Vagina (tissue), 2 donors: ENCODE measurements around the gene POU2F3. TPM values are rescaled to one million over a fixed set of nuclear protein-coding genes. Genes with fewer than 3 reads are reported as not detected.

Experiments
- DNase-seq, 2 donors: peaks; one replicate each; pipeline ENCODE4 v3.0.0-alpha.2; 2017; ENCODE audit errors: extremely low spot score in 2 of 2
- H3K27ac ChIP-seq: fragments of 200-600 bp; sonication (generic); one replicate; pipeline ENCODE4 v1.5.1; 2019
- H3K27me3 ChIP-seq: fragments of 200-600 bp; sonication (generic); one replicate; pipeline ENCODE4 v1.5.1; 2019
- H3K36me3 ChIP-seq, 2 donors: fragments of 200-600 bp; sonication (generic); one replicate each; pipeline ENCODE4 v1.5.1; 2017 to 2019
- H3K4me1 ChIP-seq: fragments of 200-600 bp; sonication (generic); one replicate; pipeline ENCODE4 v1.5.1; 2019
- H3K4me3 ChIP-seq, 2 donors: fragments of 200-600 bp; sonication (generic); 1 replicate in 1 of 2; 2 replicates in 1 of 2; pipeline ENCODE4 v1.5.1; 2016 to 2019
- H3K9me3 ChIP-seq: fragments of 200-600 bp; sonication (generic); one replicate; pipeline ENCODE4 v1.5.1; 2019
- CTCF ChIP-seq, 3 experiments: fragments of 450-650 bp in 2 of 3; fragments of 200-600 bp in 1 of 3; sonication (generic) in 1 of 3; IDR thresholded peaks; one replicate each; pipeline ENCODE4 v1.5.1; 2017 to 2019; ENCODE audit warnings: antibody characterized with exemption in 3 of 3, mild to moderate bottlenecking in 2 of 3, moderate library complexity in 2 of 3
- POLR2A ChIP-seq, 2 donors: fragments of 450-650 bp; IDR thresholded peaks; one replicate each; pipeline ENCODE4 v1.6.1; 2017; ENCODE audit warnings: antibody characterized with exemption in 2 of 2, mild to moderate bottlenecking in 2 of 2, moderate library complexity in 2 of 2
- POLR2AphosphoS5 ChIP-seq, 2 donors: sonication (generic); formaldehyde crosslinking; IDR thresholded peaks; one replicate each; pipeline ENCODE4 v1.9.0; 2017; ENCODE audit warnings: antibody characterized with exemption in 2 of 2, mild to moderate bottlenecking in 2 of 2, low read depth in 1 of 2; ENCODE audit not compliant: insufficient read depth in 1 of 2
- intact Hi-C: fragments of 100-400 bp; cut with DNase I; formaldehyde crosslinking; loops from one replicate; pipeline ENCODE4 v1.15.1; 2023
- total RNA-seq: library from RNA; depleted of rRNA; stranded (reverse); fragments of >200 nt; gene quantifications from one replicate; pipeline ENCODE4 v1.2.3, GENCODE V29; 2016

Gene POU2F3
- total RNA-seq, 1 donor from 2014 or later = 2.7 TPM

GRCh38 chr11:120223793-120224192, 16.1 kb upstream of the POU2F3 start:
- H3K27ac ChIP-seq = peak overlapping the region; percentile 83
- H3K36me3 ChIP-seq = no peaks in the 10 kb centered on the region
- H3K9me3 ChIP-seq = no peaks in the 10 kb centered on the region
- no peak for DNase-seq
- no peak for TF ChIP-seq POLR2A (IDR thresholded peaks at IDR 0.05)
- no peak for TF ChIP-seq CTCF (IDR thresholded peaks at IDR 0.05)
- no peak for TF ChIP-seq POLR2AphosphoS5 (IDR thresholded peaks at IDR 0.05; ENCODE audit: insufficient read depth in 1 of 2, low read depth in 1 of 2)
- no peaks in the 10 kb centered on the region for H3K27me3 ChIP-seq
- peaks cover 68% of the 10 kb centered on the region for H3K4me1 ChIP-seq
- no peak overlapping the region for H3K4me3 ChIP-seq
- intact Hi-C loops = no loop called here

GRCh38 chr11:120224361-120224760, 15.6 kb upstream of the POU2F3 start:
- intact Hi-C loops = no loop called here
- TF ChIP-seq CTCF (IDR thresholded peaks at IDR 0.05) (no peak), POLR2AphosphoS5 (IDR thresholded peaks at IDR 0.05; ENCODE audit: insufficient read depth in 1 of 2, low read depth in 1 of 2) (no peak), POLR2A (IDR thresholded peaks at IDR 0.05) (no peak)
- H3K4me1 ChIP-seq = peaks cover 63% of the 10 kb centered on the region
- H3K27ac ChIP-seq = peak overlapping the region; percentile 83
- no peaks in the 10 kb centered on the region for H3K9me3 ChIP-seq
- H3K27me3 ChIP-seq = no peaks in the 10 kb centered on the region
- H3K4me3 ChIP-seq = no peak overlapping the region
- DNase-seq = no peak
- no peaks in the 10 kb centered on the region for H3K36me3 ChIP-seq

GRCh38 chr11:120224972-120225909, 14.7 kb upstream of the POU2F3 start:
- Histone ChIP-seq H3K27ac (peak overlapping the region; percentile 83), H3K36me3 (no peaks in the 10 kb centered on the region), H3K27me3 (no peaks in the 10 kb centered on the region), H3K4me1 (peaks cover 54% of the 10 kb centered on the region), H3K9me3 (no peaks in the 10 kb centered on the region), H3K4me3 (no peak overlapping the region)
- DNase-seq = peak in 1 of 2 donors; percentile 88
- TF ChIP-seq POLR2A (IDR thresholded peaks at IDR 0.05) = no peak
- peak in 1 of 2 donors; percentile 61 for TF ChIP-seq POLR2AphosphoS5 (IDR thresholded peaks at IDR 0.05; ENCODE audit: insufficient read depth in 1 of 2, low read depth in 1 of 2)
- intact Hi-C loops = no loop called here

GRCh38 chr11:120226242-120226641, 13.7 kb upstream of the POU2F3 start:
- Histone ChIP-seq H3K36me3 (no peaks in the 10 kb centered on the region), H3K9me3 (no peaks in the 10 kb centered on the region), H3K4me3 (no peak overlapping the region), H3K27me3 (no peaks in the 10 kb centered on the region), H3K27ac (peak overlapping the region; percentile 83), H3K4me1 (peaks cover 44% of the 10 kb centered on the region)
- intact Hi-C loops = no loop called here
- TF ChIP-seq CTCF (IDR thresholded peaks at IDR 0.05) = no peak
- no peak for TF ChIP-seq POLR2A (IDR thresholded peaks at IDR 0.05)
- no peak for TF ChIP-seq POLR2AphosphoS5 (IDR thresholded peaks at IDR 0.05; ENCODE audit: insufficient read depth in 1 of 2, low read depth in 1 of 2)
- peak in 1 of 2 donors; percentile 82 for DNase-seq

GRCh38 chr11:120226714-120227113, 13.2 kb upstream of the POU2F3 start:
- Histone ChIP-seq H3K36me3 (no peaks in the 10 kb centered on the region), H3K27ac (peak overlapping the region; percentile 83), H3K4me3 (no peak overlapping the region), H3K27me3 (no peaks in the 10 kb centered on the region), H3K9me3 (no peaks in the 10 kb centered on the region), H3K4me1 (peaks cover 44% of the 10 kb centered on the region)
- TF ChIP-seq POLR2A (IDR thresholded peaks at IDR 0.05) (no peak), POLR2AphosphoS5 (IDR thresholded peaks at IDR 0.05; ENCODE audit: insufficient read depth in 1 of 2, low read depth in 1 of 2) (no peak), CTCF (IDR thresholded peaks at IDR 0.05) (no peak)
- intact Hi-C loops = no loop called here
- DNase-seq = peak in 1 of 2 donors; percentile 84
